H9 (cell line): ENCODE data around the gene KIF16B. TPM values are rescaled to one million over a fixed set of nuclear protein-coding genes. Genes with fewer than 3 reads are reported as not detected.

Source experiments
- DNase-seq: peaks from one replicate; pipeline ENCODE4 v3.0.0-alpha.2; 2017
- H2AFZ ChIP-seq: one replicate; pipeline ENCODE4 v1.6.1; 2013; ENCODE audit warnings: mild to moderate bottlenecking, low read length, control low read depth, moderate library complexity
- H2AK5ac ChIP-seq: 2 replicates; pipeline ENCODE4 v1.6.1; 2013; ENCODE audit warnings: low read length, control low read depth, mixed read lengths; ENCODE audit not compliant: insufficient read length
- H2BK120ac ChIP-seq: one replicate; pipeline ENCODE4 v1.6.1; 2013; ENCODE audit warnings: low read depth, mild to moderate bottlenecking, low read length, control low read depth, inconsistent platforms; ENCODE audit not compliant: poor library complexity, severe bottlenecking
- H2BK12ac ChIP-seq: 2 replicates; pipeline ENCODE4 v1.6.1; 2013; ENCODE audit warnings: low read length, control low read depth, mixed read lengths, low read depth; ENCODE audit not compliant: insufficient read length
- H2BK15ac ChIP-seq: 2 replicates; pipeline ENCODE4 v1.6.1; 2013; ENCODE audit warnings: low read depth, low read length, control low read depth
- H2BK20ac ChIP-seq: one replicate; pipeline ENCODE4 v1.6.1; 2013; ENCODE audit warnings: low read depth, mild to moderate bottlenecking, low read length, control low read depth, inconsistent platforms; ENCODE audit not compliant: poor library complexity, severe bottlenecking
- H2BK5ac ChIP-seq: 2 replicates; pipeline ENCODE4 v1.6.1; 2013; ENCODE audit warnings: low read length, control low read depth, mixed read lengths; ENCODE audit not compliant: insufficient read length
- H3K14ac ChIP-seq: 2 replicates; pipeline ENCODE4 v1.6.1; 2013; ENCODE audit warnings: low read length, control low read depth; ENCODE audit not compliant: insufficient read depth
- H3K18ac ChIP-seq: 2 replicates; pipeline ENCODE4 v1.6.1; 2013; ENCODE audit warnings: low read depth, mild to moderate bottlenecking, mixed read lengths, low read length, control low read depth; ENCODE audit not compliant: insufficient read length
- H3K23ac ChIP-seq: 2 replicates; pipeline ENCODE4 v1.6.1; 2013; ENCODE audit warnings: low read length, control low read depth, mixed read lengths, low read depth; ENCODE audit not compliant: insufficient read length
- H3K23me2 ChIP-seq: 2 replicates; pipeline ENCODE4 v1.6.1; 2013; ENCODE audit warnings: low read depth, mild to moderate bottlenecking, mixed read lengths, low read length, control low read depth; ENCODE audit not compliant: insufficient read length, poor library complexity, severe bottlenecking
- H3K27ac ChIP-seq: 2 replicates; pipeline ENCODE4 v1.5.1; 2013; ENCODE audit warnings: low read length, control low read depth, mixed read lengths, low read depth; ENCODE audit not compliant: insufficient read length
- H3K27me3 ChIP-seq: 2 replicates; pipeline ENCODE4 v1.6.1; 2013; ENCODE audit warnings: low read length, control low read depth, inconsistent platforms; ENCODE audit not compliant: insufficient read depth
- H3K4ac ChIP-seq: 2 replicates; pipeline ENCODE4 v1.6.1; 2013; ENCODE audit warnings: low read depth, mild to moderate bottlenecking, control low read depth, inconsistent platforms, low read length, moderate library complexity
- H3K4me1 ChIP-seq: 2 replicates; pipeline ENCODE4 v1.6.1; 2013; ENCODE audit warnings: low read length, control low read depth, inconsistent platforms; ENCODE audit not compliant: insufficient read depth
- H3K4me2 ChIP-seq: 2 replicates; pipeline ENCODE4 v1.6.1; 2013; ENCODE audit warnings: low read length, control low read depth, mixed read lengths; ENCODE audit not compliant: insufficient read length, insufficient read depth
- H3K56ac ChIP-seq: 2 replicates; pipeline ENCODE4 v1.6.1; 2013; ENCODE audit warnings: low read depth, mild to moderate bottlenecking, mixed read lengths, low read length, control low read depth; ENCODE audit not compliant: insufficient read length
- H3K79me1 ChIP-seq: 2 replicates; pipeline ENCODE4 v1.6.1; 2013; ENCODE audit warnings: low read depth, mild to moderate bottlenecking, moderate library complexity, low read length, control low read depth, inconsistent platforms; ENCODE audit not compliant: insufficient read depth, poor library complexity, severe bottlenecking
- H3K79me2 ChIP-seq: 2 replicates; pipeline ENCODE4 v1.6.1; 2013; ENCODE audit warnings: low read length, control low read depth, inconsistent platforms; ENCODE audit not compliant: insufficient read depth
- H3K9ac ChIP-seq: 2 replicates; pipeline ENCODE4 v1.6.1; 2013; ENCODE audit warnings: low read length, control low read depth, mixed read lengths; ENCODE audit not compliant: insufficient read length; ENCODE audit errors: extremely low read depth
- H3K9me3 ChIP-seq: one replicate; pipeline ENCODE4 v1.6.1; 2013; ENCODE audit warnings: low read depth, low read length, inconsistent platforms; ENCODE audit not compliant: control insufficient read depth
- H3T11ph ChIP-seq: one replicate; pipeline ENCODE4 v1.6.1; 2013; ENCODE audit warnings: mild to moderate bottlenecking, low read length, control low read depth, inconsistent platforms
- H4K20me1 ChIP-seq: one replicate; pipeline ENCODE4 v1.6.1; 2013; ENCODE audit not compliant: control insufficient read depth, insufficient read length, insufficient read depth
- H4K5ac ChIP-seq: 2 replicates; pipeline ENCODE4 v1.6.1; 2013; ENCODE audit warnings: low read depth, mild to moderate bottlenecking, mixed read lengths, low read length, control low read depth; ENCODE audit not compliant: insufficient read length
- H4K8ac ChIP-seq: replicated peaks from 2 replicates; pipeline ENCODE4 v1.6.1; 2013; ENCODE audit warnings: low read length, control low read depth, mixed read lengths, low read depth; ENCODE audit not compliant: insufficient read length
- H4K91ac ChIP-seq: 2 replicates; pipeline ENCODE4 v1.6.1; 2013; ENCODE audit warnings: low read depth, mild to moderate bottlenecking, moderate library complexity, mixed read lengths, low read length, control low read depth; ENCODE audit not compliant: insufficient read length
- H3K27ac Mint-ChIP-seq, 3 experiments: 2 replicates in 2 of 3; 3 replicates in 1 of 3; pipeline ENCODE4 v1.8.0; 2020 to 2021; ENCODE audit warnings: mixed read lengths in 3 of 3, mild to moderate bottlenecking in 1 of 3, moderate library complexity in 1 of 3
- H3K27me3 Mint-ChIP-seq: 2 replicates; pipeline ENCODE4 v1.8.0; 2021; ENCODE audit warnings: low read depth, mild to moderate bottlenecking, moderate library complexity, mixed read lengths
- H3K36me3 Mint-ChIP-seq, 3 experiments: 2 replicates in 2 of 3; 3 replicates in 1 of 3; pipeline ENCODE4 v1.8.0; 2020 to 2021; ENCODE audit warnings: low read depth in 3 of 3, mixed read lengths in 3 of 3; ENCODE audit not compliant: insufficient read depth in 1 of 3
- H3K4me1 Mint-ChIP-seq, 2 experiments: 2 replicates each; pipeline ENCODE4 v1.8.0; 2020; ENCODE audit warnings: mixed read lengths in 2 of 2
- H3K4me3 Mint-ChIP-seq, 2 experiments: 2 replicates in 1 of 2; 3 replicates in 1 of 2; pipeline ENCODE4 v1.8.0; 2020 to 2021; ENCODE audit warnings: mild to moderate bottlenecking in 2 of 2, mixed read lengths in 2 of 2, moderate library complexity in 1 of 2
- H3K9me3 Mint-ChIP-seq, 2 experiments: 2 replicates in 1 of 2; 3 replicates in 1 of 2; pipeline ENCODE4 v1.8.0; 2020; ENCODE audit warnings: mild to moderate bottlenecking in 2 of 2, mixed read lengths in 2 of 2, moderate library complexity in 1 of 2
- CTCF ChIP-seq: fragments of 200-600 bp; sonication (generic); conservative IDR thresholded peaks from 3 replicates; pipeline ENCODE4 v1.8.0; 2021; ENCODE audit warnings: antibody characterized with exemption, mild to moderate bottlenecking
- total RNA-seq: library from RNA; stranded (reverse); gene quantifications from 2 replicates; pipeline ENCODE4 v1.2.1, GENCODE V29; 2021

The KIF16B gene
- total RNA-seq, 1 experiment from 2014 or later: 7.4 TPM

GRCh38 chr20:16240355-16240754 is 332.9 kb downstream of the KIF16B start:
- no peak overlapping the region for H4K91ac ChIP-seq
- no peak overlapping the region for H3K56ac ChIP-seq
- H3K79me2 ChIP-seq: no peaks in the 10 kb centered on the region
- DNase-seq: no peak
- H4K20me1 ChIP-seq: no peaks in the 10 kb centered on the region
- peaks cover 7% of the 10 kb centered on the region for H3K9me3 ChIP-seq
- no peak overlapping the region for H2BK12ac ChIP-seq
- no peaks in the 10 kb centered on the region for H3K23me2 ChIP-seq
- H4K8ac ChIP-seq: no peak overlapping the region
- Mint-ChIP-seq H3K27me3 (no peaks in the 10 kb centered on the region; the same call in 1 of the 2 replicates), H3K4me3 (no peak overlapping the region), H3K4me1 (peaks cover 12 to 16% of the 10 kb centered on the region in 2 experiments), H3K9me3 (peaks cover 17 to 27% of the 10 kb centered on the region in 2 experiments), H3K27ac (no peak overlapping the region), H3K36me3 (peaks cover 0 to 17% (median 3%) of the 10 kb centered on the region in 3 experiments; a peak in 3 of 7 replicates)
- no peak overlapping the region for H2BK5ac ChIP-seq
- no peak overlapping the region for H2AK5ac ChIP-seq
- no peak overlapping the region for H2AFZ ChIP-seq
- no peak for TF ChIP-seq CTCF
- H3K23ac ChIP-seq: no peak overlapping the region
- no peak overlapping the region for H2BK20ac ChIP-seq
- no peak overlapping the region for H3K4ac ChIP-seq
- H3K9ac ChIP-seq: no peak overlapping the region
- H4K5ac ChIP-seq: no peak overlapping the region
- no peak overlapping the region for H3K18ac ChIP-seq
- no peak overlapping the region for H2BK120ac ChIP-seq
- H3K14ac ChIP-seq: no peak overlapping the region
- H3K27me3 ChIP-seq: no peaks in the 10 kb centered on the region
- H2BK15ac ChIP-seq: no peak overlapping the region
- H3K79me1 ChIP-seq: no peaks in the 10 kb centered on the region
- H3K27ac ChIP-seq: no peak overlapping the region
- H3K4me1 ChIP-seq: no peaks in the 10 kb centered on the region
- H3T11ph ChIP-seq: no peak overlapping the region
- no peak overlapping the region for H3K4me2 ChIP-seq
